Thyroid gland (tissue), 4 donors: ENCODE results near the gene JAKMIP2. TPM values are rescaled to one million over a fixed set of nuclear protein-coding genes. Genes with fewer than 3 reads are reported as not detected.
"Not testable (repeated sequence)": the region's sequence is repeated elsewhere in the genome, so short reads cannot be mapped to it uniquely, and the experiment has no call there.

Source experiments
- DNase-seq, 2 donors: peaks; one replicate each; pipeline ENCODE4 v3.0.0-alpha.2; 2019
- H3K27ac ChIP-seq, 3 donors: fragments of 200-600 bp; sonication (generic); 1 replicate in 2 of 3; 2 replicates in 1 of 3; pipeline ENCODE4 v1.5.1; 2016 to 2019; ENCODE audit warnings: mild to moderate bottlenecking in 1 of 3, moderate library complexity in 1 of 3
- H3K27me3 ChIP-seq: fragments of 200-600 bp; sonication (generic); one replicate; pipeline ENCODE4 v1.5.1; 2019
- H3K36me3 ChIP-seq, 2 donors: fragments of 200-600 bp; sonication (generic); one replicate each; pipeline ENCODE4 v1.5.1; 2016 to 2019
- H3K4me1 ChIP-seq, 2 donors: fragments of 200-600 bp; sonication (generic); one replicate each; pipeline ENCODE4 v1.5.1; 2017 to 2019
- H3K4me3 ChIP-seq, 3 donors: fragments of 200-600 bp; sonication (generic); replicated peaks in 1 of 3; 1 replicate in 2 of 3; 2 replicates in 1 of 3; pipeline ENCODE4 v1.5.1; 2016; ENCODE audit warnings: mild to moderate bottlenecking in 1 of 3
- H3K9me3 ChIP-seq: fragments of 200-600 bp; sonication (generic); one replicate; pipeline ENCODE4 v1.5.1; 2017
- CTCF ChIP-seq, 6 experiments: fragments of 200-600 bp in 3 of 6; fragments of 450-650 bp in 3 of 6; sonication (generic) in 3 of 6; IDR thresholded peaks; one replicate each; pipeline ENCODE4 v1.5.1; 2016 to 2019; ENCODE audit warnings: antibody characterized with exemption in 6 of 6, mild to moderate bottlenecking in 2 of 6, inconsistent platforms in 1 of 6, moderate library complexity in 1 of 6
- POLR2A ChIP-seq, 2 donors: fragments of 450-650 bp; IDR thresholded peaks; one replicate each; pipeline ENCODE4 v1.6.1; 2017; ENCODE audit warnings: antibody characterized with exemption in 2 of 2, mild to moderate bottlenecking in 2 of 2, moderate library complexity in 1 of 2
- WGBS, 2 donors: methylation state at CpG; one replicate each; pipeline ENCODE4 v1.1.5; 2017; 5-methylcytosine and 5-hydroxymethylcytosine counted together
- intact Hi-C: fragments of 100-400 bp; cut with DNase I; formaldehyde crosslinking; loops from one replicate; pipeline ENCODE4 v1.15.1; 2023
- total RNA-seq, 4 donors: library from RNA; depleted of rRNA; stranded (reverse); fragments of >200 nt; gene quantifications; one replicate each; pipeline ENCODE4 v1.2.3, GENCODE V29; 2016

JAKMIP2 gene
- total RNA-seq, 4 donors from 2014 or later, result under 0.01 to 0.75 (median 0.38) TPM

- no peaks in the 10 kb centered on the region for H3K27me3 ChIP-seq
- no peaks in the 10 kb centered on the region for H3K4me1 ChIP-seq
- no peaks in the 10 kb centered on the region for H3K9me3 ChIP-seq
- 4 to 8% methylated on average over 4 of the region's 4 CpGs for WGBS, 2 donors
- H3K36me3 ChIP-seq, result no peaks in the 10 kb centered on the region
- intact Hi-C loops, result loop anchor here (5.0 kb wide), 1 partner anchor 196 kb away; no protein-coding TSS in a partner anchor
- no peak for TF ChIP-seq POLR2A (IDR thresholded peaks at IDR 0.05)
- TF ChIP-seq CTCF (IDR thresholded peaks at IDR 0.05), result peak; percentile 53 to 95 (median 82)
- no peak overlapping the region for H3K27ac ChIP-seq
- DNase-seq, result peak; percentile 22 to 32
- no peak overlapping the region for H3K4me3 ChIP-seq
These were observed 40.4 kb upstream of the JAKMIP2 start for GRCh38 chr5:147822686-147823491.

GRCh38 chr5:147822222-147822621, 39.7 kb upstream of the JAKMIP2 start:
- H3K4me3 ChIP-seq, H3K4me1 ChIP-seq, H3K36me3 ChIP-seq, H3K27me3 ChIP-seq, DNase-seq, H3K9me3 ChIP-seq, H3K27ac ChIP-seq: not testable (repeated sequence)
- intact Hi-C loops, result loop anchor here (5.0 kb wide), 1 partner anchor 195 kb away; no protein-coding TSS in a partner anchor
- WGBS, 2 donors, result 86 to 93% methylated on average over 3 of the region's 3 CpGs

GRCh38 chr5:147821766-147822165, 39.2 kb upstream of the JAKMIP2 start:
- H3K4me1 ChIP-seq, result no peaks in the 10 kb centered on the region
- intact Hi-C loops, result loop anchor here (5.0 kb wide), 1 partner anchor 194 kb away; no protein-coding TSS in a partner anchor
- WGBS, 2 donors, result 90% methylated on average over 5 of the region's 5 CpGs
- no peaks in the 10 kb centered on the region for H3K9me3 ChIP-seq
- no peaks in the 10 kb centered on the region for H3K27me3 ChIP-seq
- H3K36me3 ChIP-seq, result no peaks in the 10 kb centered on the region
- no peak for DNase-seq
- H3K4me3 ChIP-seq, result no peak overlapping the region
- no peak overlapping the region for H3K27ac ChIP-seq
- TF ChIP-seq CTCF (IDR thresholded peaks at IDR 0.05) (no peak), POLR2A (IDR thresholded peaks at IDR 0.05) (no peak)

GRCh38 chr5:147819261-147819770, 36.8 kb upstream of the JAKMIP2 start:
- no peak for TF ChIP-seq POLR2A (IDR thresholded peaks at IDR 0.05)
- no peak for TF ChIP-seq CTCF (IDR thresholded peaks at IDR 0.05)
- WGBS, 2 donors, result 54 to 56% methylated on average over 1 of the region's 1 CpG
- no peak for DNase-seq
- Histone ChIP-seq H3K9me3 (no peaks in the 10 kb centered on the region), H3K27me3 (no peaks in the 10 kb centered on the region), H3K4me1 (no peaks in the 10 kb centered on the region), H3K27ac (no peak overlapping the region), H3K36me3 (no peaks in the 10 kb centered on the region), H3K4me3 (no peak overlapping the region)
- intact Hi-C loops, result no loop called here

- TF ChIP-seq CTCF (IDR thresholded peaks at IDR 0.05) (no peak), POLR2A (IDR thresholded peaks at IDR 0.05) (no peak)
- 71 to 77% methylated on average over 1 of the region's 1 CpG for whole genome bisulfite sequencing, 2 donors
- Histone ChIP-seq H3K36me3 (no peaks in the 10 kb centered on the region), H3K4me3 (no peak overlapping the region), H3K27ac (no peak overlapping the region), H3K27me3 (no peaks in the 10 kb centered on the region), H3K4me1 (no peaks in the 10 kb centered on the region), H3K9me3 (no peaks in the 10 kb centered on the region)
- no peak for DNase-seq
- intact Hi-C loops, result no loop called here
These were observed 35.8 kb upstream of the JAKMIP2 start for GRCh38 chr5:147818290-147818689.
